ENCODE data around the gene PLXNA4. TPM values are rescaled to one million over a fixed set of nuclear protein-coding genes. Genes with fewer than 3 reads are reported as not detected.

PLXNA4 gene
- total RNA-seq, 1 experiment from 2014 or later, result 0.11 TPM

GRCh38 chr7:132415259-132415658 is 161.0 kb downstream of the PLXNA4 start:
- intact Hi-C loops (cut with micrococcal nuclease; ENCODE audit: unreplicated experiment), result no loop called here
- Histone ChIP-seq H3K4me3 (ENCODE audit: low read depth, low read length, poor library complexity, severe bottlenecking) (no peak overlapping the region), H3K27me3 (replicated peaks; ENCODE audit: insufficient read depth, low read depth, low read length, poor library complexity) (peaks cover 11% of the 10 kb centered on the region), H3K27ac (ENCODE audit: low read depth, low read length, poor library complexity, severe bottlenecking) (no peak overlapping the region), H3K36me3 (ENCODE audit: insufficient read depth, low read length, poor library complexity, severe bottlenecking) (no peaks in the 10 kb centered on the region), H3K9me3 (ENCODE audit: low read depth, low read length, poor library complexity, severe bottlenecking) (no peaks in the 10 kb centered on the region), H3K4me1 (ENCODE audit: insufficient read depth, low read length, poor library complexity, severe bottlenecking) (no peaks in the 10 kb centered on the region)
- DNase-seq (ENCODE audit: low spot score), result no peak
- POLR2A ChIA-PET (ENCODE audit: low non-redundant PET), result no interaction called here
- TF ChIP-seq EZH2 (IDR thresholded peaks at IDR 0.05; ENCODE audit: borderline replicate concordance, low read depth, low read length, poor library complexity, severe bottlenecking), result no peak
- no peak for TF ChIP-seq CTCF (conservative IDR thresholded peaks at IDR 0.05; ENCODE audit: low read depth, low read length)
- CTCF ChIA-PET, result no interaction called here
- BruUV-seq (replicated peaks), result no TSS peak

DNA sequence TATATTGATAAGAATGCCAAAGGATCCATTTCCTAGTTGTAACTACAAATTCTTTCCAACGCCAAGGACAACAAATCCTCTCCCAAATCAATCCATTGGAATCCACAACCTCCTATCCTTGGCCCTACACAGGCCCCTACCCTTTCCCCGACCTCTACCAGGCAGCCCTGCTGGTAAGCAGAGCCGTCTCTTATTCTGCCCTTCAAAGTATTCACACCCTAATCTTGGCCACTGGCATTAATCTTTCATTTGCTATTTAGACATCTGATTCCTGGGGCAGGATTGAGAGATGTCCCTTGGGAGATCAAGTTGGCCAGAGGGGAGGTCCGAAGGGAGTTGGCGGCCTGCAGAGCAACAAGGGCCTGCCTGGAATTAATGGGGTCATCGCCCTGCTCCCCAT is 161.4 kb downstream of the PLXNA4 start:
- Histone ChIP-seq H3K4me3 (ENCODE audit: low read depth, low read length, poor library complexity, severe bottlenecking) (no peak overlapping the region), H3K27ac (ENCODE audit: low read depth, low read length, poor library complexity, severe bottlenecking) (no peak overlapping the region), H3K4me1 (ENCODE audit: insufficient read depth, low read length, poor library complexity, severe bottlenecking) (no peaks in the 10 kb centered on the region), H3K36me3 (ENCODE audit: insufficient read depth, low read length, poor library complexity, severe bottlenecking) (no peaks in the 10 kb centered on the region), H3K9me3 (ENCODE audit: low read depth, low read length, poor library complexity, severe bottlenecking) (no peaks in the 10 kb centered on the region), H3K27me3 (replicated peaks; ENCODE audit: insufficient read depth, low read depth, low read length, poor library complexity) (peaks cover 11% of the 10 kb centered on the region)
- TF ChIP-seq EZH2 (IDR thresholded peaks at IDR 0.05; ENCODE audit: borderline replicate concordance, low read depth, low read length, poor library complexity, severe bottlenecking) (no peak), CTCF (conservative IDR thresholded peaks at IDR 0.05; ENCODE audit: low read depth, low read length) (no peak)
- intact Hi-C loops (cut with micrococcal nuclease; ENCODE audit: unreplicated experiment), result no loop called here
- no peak for DNase-seq (ENCODE audit: low spot score)
- CTCF ChIA-PET, result no interaction called here
- POLR2A ChIA-PET (ENCODE audit: low non-redundant PET), result no interaction called here
- BruUV-seq (replicated peaks), result no TSS peak

DNA sequence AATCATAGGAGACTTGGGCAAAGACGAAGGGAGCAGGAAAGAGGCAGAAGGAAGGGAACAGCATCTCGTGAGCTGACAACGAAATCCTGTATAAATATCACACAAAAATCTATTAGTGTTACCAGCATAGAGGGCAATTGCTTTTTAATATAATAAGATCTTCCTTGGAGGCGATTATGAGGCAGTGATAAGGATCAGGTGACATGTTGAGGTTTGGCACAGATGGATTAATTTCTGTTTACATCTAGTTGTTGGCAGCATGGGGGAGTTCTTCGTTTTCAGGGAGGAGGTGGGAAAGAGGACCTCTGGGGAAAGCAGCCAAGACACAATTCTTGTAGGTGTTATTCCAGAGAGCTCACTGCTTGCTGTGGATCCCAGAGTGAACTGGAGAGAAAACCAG is 163.8 kb downstream of the PLXNA4 start:
- intact Hi-C loops (cut with micrococcal nuclease; ENCODE audit: unreplicated experiment), result no loop called here
- CTCF ChIA-PET, result no interaction called here
- Histone ChIP-seq H3K36me3 (ENCODE audit: insufficient read depth, low read length, poor library complexity, severe bottlenecking) (no peaks in the 10 kb centered on the region), H3K27me3 (replicated peaks; ENCODE audit: insufficient read depth, low read depth, low read length, poor library complexity) (peaks cover 4% of the 10 kb centered on the region), H3K4me3 (ENCODE audit: low read depth, low read length, poor library complexity, severe bottlenecking) (no peak overlapping the region), H3K4me1 (ENCODE audit: insufficient read depth, low read length, poor library complexity, severe bottlenecking) (no peaks in the 10 kb centered on the region), H3K9me3 (ENCODE audit: low read depth, low read length, poor library complexity, severe bottlenecking) (no peaks in the 10 kb centered on the region), H3K27ac (ENCODE audit: low read depth, low read length, poor library complexity, severe bottlenecking) (no peak overlapping the region)
- no TSS peak for BruUV-seq (replicated peaks)
- POLR2A ChIA-PET (ENCODE audit: low non-redundant PET), result interaction anchor here (0.6 kb wide), 1 partner anchor 17 kb away, joined by 3 read pairs; no protein-coding TSS in a partner anchor
- no peak for DNase-seq (ENCODE audit: low spot score)
- no peak for TF ChIP-seq CTCF (conservative IDR thresholded peaks at IDR 0.05; ENCODE audit: low read depth, low read length)
- no peak for TF ChIP-seq EZH2 (IDR thresholded peaks at IDR 0.05; ENCODE audit: borderline replicate concordance, low read depth, low read length, poor library complexity, severe bottlenecking)

Measured in A673 (cell line).